ENCODE data around the gene FHIT.

The FHIT gene

DNA sequence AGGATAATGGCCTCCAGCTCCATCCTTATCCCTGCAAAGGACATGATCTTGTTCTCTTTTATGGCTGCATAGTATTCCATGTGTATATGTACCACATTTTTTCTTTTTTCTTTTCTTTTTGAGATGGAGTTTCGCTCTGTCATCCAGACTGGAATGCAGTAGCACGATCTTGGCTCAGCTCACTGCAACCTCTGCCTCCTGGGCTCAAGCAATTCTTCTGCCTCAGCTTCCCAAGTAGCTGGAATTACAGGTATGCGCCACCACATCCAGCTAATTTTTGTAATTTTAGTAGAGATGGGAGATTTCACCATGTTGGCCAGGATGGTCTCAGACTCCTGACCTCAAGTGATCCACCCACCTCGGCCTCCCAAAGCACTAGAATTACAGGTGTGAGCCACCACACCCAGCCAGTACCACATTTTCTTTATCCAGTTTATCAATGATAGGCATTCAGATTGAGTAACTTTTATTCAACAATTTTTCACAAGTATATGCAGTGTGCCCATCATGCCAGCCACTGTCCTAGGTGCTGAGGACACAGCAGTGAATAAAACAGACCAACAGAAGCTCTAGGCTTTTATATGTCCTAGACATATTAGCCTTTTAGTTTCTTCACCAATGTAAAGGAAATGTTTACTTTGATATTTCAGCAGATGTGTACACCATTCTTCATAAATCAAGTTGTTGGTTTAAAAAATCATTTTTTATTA lies 815.2 kb downstream of the FHIT start:
- TF ChIP-seq, protein P1, sequence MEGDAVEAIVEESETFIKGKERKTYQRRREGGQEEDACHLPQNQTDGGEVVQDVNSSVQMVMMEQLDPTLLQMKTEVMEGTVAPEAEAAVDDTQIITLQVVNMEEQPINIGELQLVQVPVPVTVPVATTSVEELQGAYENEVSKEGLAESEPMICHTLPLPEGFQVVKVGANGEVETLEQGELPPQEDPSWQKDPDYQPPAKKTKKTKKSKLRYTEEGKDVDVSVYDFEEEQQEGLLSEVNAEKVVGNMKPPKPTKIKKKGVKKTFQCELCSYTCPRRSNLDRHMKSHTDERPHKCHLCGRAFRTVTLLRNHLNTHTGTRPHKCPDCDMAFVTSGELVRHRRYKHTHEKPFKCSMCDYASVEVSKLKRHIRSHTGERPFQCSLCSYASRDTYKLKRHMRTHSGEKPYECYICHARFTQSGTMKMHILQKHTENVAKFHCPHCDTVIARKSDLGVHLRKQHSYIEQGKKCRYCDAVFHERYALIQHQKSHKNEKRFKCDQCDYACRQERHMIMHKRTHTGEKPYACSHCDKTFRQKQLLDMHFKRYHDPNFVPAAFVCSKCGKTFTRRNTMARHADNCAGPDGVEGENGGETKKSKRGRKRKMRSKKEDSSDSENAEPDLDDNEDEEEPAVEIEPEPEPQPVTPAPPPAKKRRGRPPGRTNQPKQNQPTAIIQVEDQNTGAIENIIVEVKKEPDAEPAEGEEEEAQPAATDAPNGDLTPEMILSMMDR (IDR thresholded peaks at IDR 0.05) = no peak

DNA sequence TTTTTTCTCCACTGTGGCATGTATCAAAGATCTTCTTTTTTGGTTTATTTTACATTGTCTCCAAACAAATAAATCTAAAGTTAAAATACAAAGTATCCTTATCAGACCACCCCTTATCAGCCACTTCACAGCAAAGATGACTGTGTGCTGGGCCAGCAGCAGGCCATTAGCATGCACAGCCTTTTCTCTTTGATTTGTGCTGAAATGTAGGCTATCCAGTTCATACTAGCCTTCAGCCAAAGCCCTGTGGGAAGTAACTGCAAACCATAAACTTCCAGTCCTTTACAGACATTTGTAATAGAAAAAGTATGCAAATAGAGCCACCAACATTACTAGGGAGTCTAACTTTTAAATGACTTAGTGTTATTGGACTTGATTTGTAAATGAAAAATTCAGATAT lies 816.3 kb downstream of the FHIT start:
- TF ChIP-seq, protein P1 (IDR thresholded peaks at IDR 0.05) = no peak

More for the DNA sequence above, 815.2 kb downstream of the FHIT start:
- H3K27ac ChIP-seq = no peak overlapping the region
- no peaks in the 10 kb centered on the region for H3K27me3 ChIP-seq
- no peaks in the 10 kb centered on the region for H3K9me3 ChIP-seq
- H3K36me3 ChIP-seq = no peaks in the 10 kb centered on the region
- no peak overlapping the region for H3K4me3 ChIP-seq (ENCODE audit: low read depth in 1 of 2, low read length in 1 of 2)
- no peaks in the 10 kb centered on the region for H3K4me1 ChIP-seq (ENCODE audit: control insufficient read depth in 1 of 2, insufficient read depth in 1 of 2, low read depth in 1 of 2, low read length in 1 of 2)

DNA sequence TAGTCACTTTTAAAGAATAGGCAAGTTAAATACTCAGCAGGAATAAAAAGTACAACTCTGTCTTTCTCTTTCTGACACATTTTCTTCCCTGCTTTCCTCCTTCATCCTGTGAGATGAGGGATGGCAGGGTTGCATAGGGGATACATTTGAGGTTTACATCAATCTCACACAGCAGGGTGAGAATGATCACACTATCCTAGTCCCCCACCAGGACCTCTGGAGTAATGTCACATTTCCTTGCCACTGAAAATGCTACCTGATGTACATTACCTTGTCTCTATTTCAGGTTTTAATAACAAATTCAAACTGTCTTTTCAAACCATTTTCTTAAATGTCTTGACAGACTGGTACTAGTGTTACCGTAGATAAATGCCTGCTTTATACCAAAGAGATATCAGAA lies 816.9 kb downstream of the FHIT start:
- Histone ChIP-seq H3K4me3 (ENCODE audit: low read depth in 1 of 2, low read length in 1 of 2) (no peak overlapping the region), H3K9me3 (no peaks in the 10 kb centered on the region), H3K36me3 (no peaks in the 10 kb centered on the region), H3K4me1 (ENCODE audit: control insufficient read depth in 1 of 2, insufficient read depth in 1 of 2, low read depth in 1 of 2, low read length in 1 of 2) (no peaks in the 10 kb centered on the region), H3K27ac (no peak overlapping the region), H3K27me3 (no peaks in the 10 kb centered on the region)
- TF ChIP-seq, protein P1 (IDR thresholded peaks at IDR 0.05) = no peak

More for the DNA sequence above, 816.3 kb downstream of the FHIT start:
- H3K4me1 ChIP-seq (ENCODE audit: control insufficient read depth in 1 of 2, insufficient read depth in 1 of 2, low read depth in 1 of 2, low read length in 1 of 2) = no peaks in the 10 kb centered on the region
- no peaks in the 10 kb centered on the region for H3K36me3 ChIP-seq
- H3K9me3 ChIP-seq = no peaks in the 10 kb centered on the region
- no peak overlapping the region for H3K4me3 ChIP-seq (ENCODE audit: low read depth in 1 of 2, low read length in 1 of 2)
- H3K27me3 ChIP-seq = no peaks in the 10 kb centered on the region
- no peak overlapping the region for H3K27ac ChIP-seq

DNA sequence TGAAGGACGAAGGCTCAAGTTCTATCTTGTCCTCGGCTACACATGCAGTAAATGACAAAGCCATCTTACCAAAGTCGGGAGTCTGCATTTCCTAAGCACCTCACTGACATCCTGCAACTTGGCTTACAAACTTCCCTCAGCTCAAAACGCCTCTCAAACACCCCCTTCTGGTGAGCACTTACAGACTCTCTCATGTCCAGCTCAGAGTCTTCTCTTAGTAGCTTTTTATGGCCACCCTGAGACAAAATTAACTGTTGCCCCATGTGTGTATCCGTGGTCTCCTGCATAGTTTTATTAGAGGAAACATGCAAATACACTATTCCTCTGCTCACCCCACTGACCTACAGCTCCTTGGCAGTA lies 819.7 kb downstream of the FHIT start:
- no peaks in the 10 kb centered on the region for H3K9me3 ChIP-seq
- H3K4me1 ChIP-seq (ENCODE audit: control insufficient read depth in 1 of 2, insufficient read depth in 1 of 2, low read depth in 1 of 2, low read length in 1 of 2) = no peaks in the 10 kb centered on the region
- no peak overlapping the region for H3K4me3 ChIP-seq (ENCODE audit: low read depth in 1 of 2, low read length in 1 of 2)
- TF ChIP-seq, protein P1 (IDR thresholded peaks at IDR 0.05) = no peak
- H3K27ac ChIP-seq = no peak overlapping the region
- H3K36me3 ChIP-seq = no peaks in the 10 kb centered on the region
- H3K27me3 ChIP-seq = no peaks in the 10 kb centered on the region

DNA sequence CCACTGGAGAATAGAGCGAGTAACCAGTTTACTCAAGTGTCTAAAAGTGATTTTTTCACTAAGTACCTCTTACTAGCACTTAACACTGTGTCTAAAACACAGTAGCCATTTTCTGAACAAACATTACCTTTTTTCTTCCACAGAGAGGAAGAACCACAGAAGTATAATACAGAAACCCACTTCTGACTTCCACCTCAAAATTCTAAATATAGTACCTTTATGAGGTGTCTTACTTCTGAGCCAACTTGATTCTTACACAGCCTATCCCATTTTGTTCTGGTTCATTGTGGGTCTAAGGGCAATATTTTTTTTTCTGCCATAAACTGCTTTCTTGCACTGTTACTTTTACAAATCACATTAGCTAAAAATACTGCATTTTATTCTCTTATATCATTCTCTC lies 821.0 kb downstream of the FHIT start:
- no peaks in the 10 kb centered on the region for H3K4me1 ChIP-seq (ENCODE audit: control insufficient read depth in 1 of 2, insufficient read depth in 1 of 2, low read depth in 1 of 2, low read length in 1 of 2)
- no peaks in the 10 kb centered on the region for H3K36me3 ChIP-seq
- no peaks in the 10 kb centered on the region for H3K27me3 ChIP-seq
- no peak overlapping the region for H3K4me3 ChIP-seq (ENCODE audit: low read depth in 1 of 2, low read length in 1 of 2)
- TF ChIP-seq, protein P1 (IDR thresholded peaks at IDR 0.05) = no peak
- no peaks in the 10 kb centered on the region for H3K9me3 ChIP-seq
- H3K27ac ChIP-seq = no peak overlapping the region

All from neutrophil (primary cell).